ENCODE measurements around the gene SLU7.

- no peak for TF ChIP-seq CTCF (conservative IDR thresholded peaks at IDR 0.05 in 1 of 2, IDR thresholded peaks at IDR 0.05 in 1 of 2; ENCODE audit: low read depth in 1 of 2, low read length in 2 of 2)
- no peak for TF ChIP-seq EZH2 (IDR thresholded peaks at IDR 0.05; ENCODE audit: low read length, missing control alignments)
Measured at GRCh38 chr5:160423099-160423498, 4.2 kb upstream of the SLU7 start.
